HEK293 (cell line): ENCODE data around the gene PTPN3.

Experiments
- ZNF157 ChIP-seq: fragments of 450-650 bp; formaldehyde crosslinking; IDR thresholded peaks from 2 replicates; pipeline ENCODE4 v1.5.1; 2016; ENCODE audit warnings: missing biosample characterization, missing genetic modification characterization
- ZNF747 ChIP-seq: fragments of 450-650 bp; formaldehyde crosslinking; IDR thresholded peaks from 2 replicates; pipeline ENCODE4 v1.5.1; 2016; ENCODE audit warnings: missing biosample characterization, missing genetic modification characterization
- TF ChIP-seq, protein P1 (sequence below): fragments of 450-650 bp; formaldehyde crosslinking; IDR thresholded peaks from 2 replicates; pipeline ENCODE4 v1.5.1; 2016; ENCODE audit warnings: missing biosample characterization, missing genetic modification characterization
- TF ChIP-seq, protein P2 (sequence below): fragments of 450-650 bp; formaldehyde crosslinking; IDR thresholded peaks from 2 replicates; pipeline ENCODE4 v1.5.1; 2017; ENCODE audit warnings: missing biosample characterization, missing genetic modification characterization

DNA sequence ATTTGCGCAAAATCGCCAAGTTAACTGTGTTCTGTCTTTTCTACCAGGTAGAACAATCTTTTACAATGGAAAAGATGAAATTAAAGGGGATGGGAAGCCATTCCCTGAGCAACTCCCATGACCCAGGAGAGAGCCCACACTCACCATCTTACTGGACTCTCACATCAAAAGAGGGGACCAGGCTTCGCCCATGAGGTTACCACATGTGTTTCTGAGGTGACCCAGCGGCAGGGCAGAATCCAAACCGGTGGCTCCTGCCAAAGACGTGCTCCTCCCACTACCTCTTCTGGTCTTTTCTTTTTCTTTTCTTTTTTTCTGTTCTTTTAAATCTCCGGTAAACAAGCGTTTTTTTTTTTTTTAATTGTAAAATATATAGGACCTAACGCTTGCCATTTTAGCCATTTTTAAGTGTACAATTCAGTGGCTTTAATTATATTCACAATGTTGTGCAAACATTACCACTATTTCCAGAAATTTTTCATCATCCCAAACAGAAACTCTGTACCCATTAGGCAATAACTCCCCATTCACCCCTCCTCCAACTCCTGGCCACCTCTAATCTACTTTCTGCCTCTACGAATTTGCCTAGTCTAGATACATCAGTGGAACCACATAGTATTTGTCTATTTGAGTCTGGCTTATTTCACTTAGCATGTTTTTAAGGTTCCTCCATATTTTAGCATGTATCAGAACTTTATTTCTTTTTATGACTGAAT, 19.3 kb downstream of the PTPN3 start:
- TF ChIP-seq, protein P1, sequence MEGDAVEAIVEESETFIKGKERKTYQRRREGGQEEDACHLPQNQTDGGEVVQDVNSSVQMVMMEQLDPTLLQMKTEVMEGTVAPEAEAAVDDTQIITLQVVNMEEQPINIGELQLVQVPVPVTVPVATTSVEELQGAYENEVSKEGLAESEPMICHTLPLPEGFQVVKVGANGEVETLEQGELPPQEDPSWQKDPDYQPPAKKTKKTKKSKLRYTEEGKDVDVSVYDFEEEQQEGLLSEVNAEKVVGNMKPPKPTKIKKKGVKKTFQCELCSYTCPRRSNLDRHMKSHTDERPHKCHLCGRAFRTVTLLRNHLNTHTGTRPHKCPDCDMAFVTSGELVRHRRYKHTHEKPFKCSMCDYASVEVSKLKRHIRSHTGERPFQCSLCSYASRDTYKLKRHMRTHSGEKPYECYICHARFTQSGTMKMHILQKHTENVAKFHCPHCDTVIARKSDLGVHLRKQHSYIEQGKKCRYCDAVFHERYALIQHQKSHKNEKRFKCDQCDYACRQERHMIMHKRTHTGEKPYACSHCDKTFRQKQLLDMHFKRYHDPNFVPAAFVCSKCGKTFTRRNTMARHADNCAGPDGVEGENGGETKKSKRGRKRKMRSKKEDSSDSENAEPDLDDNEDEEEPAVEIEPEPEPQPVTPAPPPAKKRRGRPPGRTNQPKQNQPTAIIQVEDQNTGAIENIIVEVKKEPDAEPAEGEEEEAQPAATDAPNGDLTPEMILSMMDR (tag by site-specific recombination), result no peak
- no peak for TF ChIP-seq ZNF157 (tag by site-specific recombination)
- TF ChIP-seq, protein P2, sequence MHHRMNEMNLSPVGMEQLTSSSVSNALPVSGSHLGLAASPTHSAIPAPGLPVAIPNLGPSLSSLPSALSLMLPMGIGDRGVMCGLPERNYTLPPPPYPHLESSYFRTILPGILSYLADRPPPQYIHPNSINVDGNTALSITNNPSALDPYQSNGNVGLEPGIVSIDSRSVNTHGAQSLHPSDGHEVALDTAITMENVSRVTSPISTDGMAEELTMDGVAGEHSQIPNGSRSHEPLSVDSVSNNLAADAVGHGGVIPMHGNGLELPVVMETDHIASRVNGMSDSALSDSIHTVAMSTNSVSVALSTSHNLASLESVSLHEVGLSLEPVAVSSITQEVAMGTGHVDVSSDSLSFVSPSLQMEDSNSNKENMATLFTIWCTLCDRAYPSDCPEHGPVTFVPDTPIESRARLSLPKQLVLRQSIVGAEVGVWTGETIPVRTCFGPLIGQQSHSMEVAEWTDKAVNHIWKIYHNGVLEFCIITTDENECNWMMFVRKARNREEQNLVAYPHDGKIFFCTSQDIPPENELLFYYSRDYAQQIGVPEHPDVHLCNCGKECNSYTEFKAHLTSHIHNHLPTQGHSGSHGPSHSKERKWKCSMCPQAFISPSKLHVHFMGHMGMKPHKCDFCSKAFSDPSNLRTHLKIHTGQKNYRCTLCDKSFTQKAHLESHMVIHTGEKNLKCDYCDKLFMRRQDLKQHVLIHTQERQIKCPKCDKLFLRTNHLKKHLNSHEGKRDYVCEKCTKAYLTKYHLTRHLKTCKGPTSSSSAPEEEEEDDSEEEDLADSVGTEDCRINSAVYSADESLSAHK, result no peak
- no peak for TF ChIP-seq ZNF747 (tag by site-specific recombination)
